Raji (cell line): ENCODE results near the gene ACTR8.

Experiments
- POLR2A ChIP-seq: IDR thresholded peaks from 2 replicates; pipeline ENCODE4 v1.6.1; 2011; ENCODE audit warnings: low read depth, low read length, control low read depth; ENCODE audit not compliant: insufficient read depth

Gene ACTR8

GRCh38 chr3:53883008-53883407, 1.1 kb upstream of the ACTR8 start:
- no peak for TF ChIP-seq POLR2A

- no peak for TF ChIP-seq POLR2A
These were observed 1.3 kb downstream of the ACTR8 start for GRCh38 chr3:53880396-53881345.

GRCh38 chr3:53865732-53866499, 16.0 kb downstream of the ACTR8 start:
- TF ChIP-seq POLR2A: no peak

GRCh38 chr3:53863145-53863544, 18.8 kb downstream of the ACTR8 start:
- TF ChIP-seq POLR2A: no peak

- no peak for TF ChIP-seq POLR2A
These were observed 19.7 kb downstream of the ACTR8 start for GRCh38 chr3:53862241-53862640.

- TF ChIP-seq POLR2A: no peak
These were observed 21.8 kb downstream of the ACTR8 start for GRCh38 chr3:53860196-53860595.

GRCh38 chr3:53859178-53859577, 22.8 kb downstream of the ACTR8 start:
- no peak for TF ChIP-seq POLR2A

- TF ChIP-seq POLR2A: no peak
These were observed 23.7 kb downstream of the ACTR8 start for GRCh38 chr3:53858096-53858741.

- no peak for TF ChIP-seq POLR2A
These were observed 25.0 kb downstream of the ACTR8 start for GRCh38 chr3:53856964-53857363.

- TF ChIP-seq POLR2A: no peak
These were observed 31.1 kb downstream of the ACTR8 start for GRCh38 chr3:53850895-53851294.

- no peak for TF ChIP-seq POLR2A
These were observed 32.0 kb downstream of the ACTR8 start for GRCh38 chr3:53849916-53850315.

- no peak for TF ChIP-seq POLR2A
These were observed 35.1 kb downstream of the ACTR8 start for GRCh38 chr3:53846851-53847155.

GRCh38 chr3:53846134-53846850, 35.7 kb downstream of the ACTR8 start, which contains the start of the genes CHDH and IL17RB:
CHDH (minus strand) TSS chr3:53846419; CDS start chr3:53824008, 22,411 bp downstream.
IL17RB (plus strand) TSS chr3:53846568; CDS start chr3:53846589, 21 bp downstream.
- no peak for TF ChIP-seq POLR2A

- TF ChIP-seq POLR2A: no peak
These were observed 36.1 kb downstream of the ACTR8 start for GRCh38 chr3:53845881-53846133.
